Measurements from ENCODE around the gene STMN1.
A peak's percentile ranks its signal among the peaks of the same experiment; 100 is the strongest.

Gene STMN1

GRCh38 chr1:25890239-25891034 is 15.8 kb downstream of the STMN1 start:
- DNase-seq, result no peak

GRCh38 chr1:25889470-25889869 is 16.7 kb downstream of the STMN1 start:
- DNase-seq, result peak; percentile 77

- DNase-seq, result no peak
Measured at GRCh38 chr1:25888426-25888987, 17.7 kb downstream of the STMN1 start.

GRCh38 chr1:25885602-25886001 is 20.6 kb downstream of the STMN1 start:
- DNase-seq, result no peak

- DNase-seq, result no peak
Measured at GRCh38 chr1:25881266-25881665, 25.0 kb downstream of the STMN1 start.

GRCh38 chr1:25880518-25880917 is 25.7 kb downstream of the STMN1 start:
- DNase-seq, result no peak

GRCh38 chr1:25879675-25880074 is 26.5 kb downstream of the STMN1 start:
- no peak for DNase-seq

GRCh38 chr1:25878690-25879089 is 27.5 kb downstream of the STMN1 start:
- DNase-seq, result no peak

- no peak for DNase-seq
Measured at GRCh38 chr1:25877155-25877554, 29.1 kb downstream of the STMN1 start.

- DNase-seq, result no peak
Measured at GRCh38 chr1:25876693-25877077, 29.5 kb downstream of the STMN1 start.

- no peak for DNase-seq
Measured at GRCh38 chr1:25875856-25876692, 30.1 kb downstream of the STMN1 start.

- peak; percentile 39 for DNase-seq
Measured at GRCh38 chr1:25875154-25875855, 30.9 kb downstream of the STMN1 start, which contains the start of gene PAQR7. PAQR7 (minus strand) TSS chr1:25875708; CDS start chr1:25863839, 11,869 bp downstream.

GRCh38 chr1:25874635-25875153 is 31.5 kb downstream of the STMN1 start:
- no peak for DNase-seq

GRCh38 chr1:25874209-25874608 is 32.0 kb downstream of the STMN1 start:
- no peak for DNase-seq

- DNase-seq, result no peak
Measured at GRCh38 chr1:25873120-25873519, 33.1 kb downstream of the STMN1 start.

- DNase-seq, result no peak
Measured at GRCh38 chr1:25872713-25873112, 33.5 kb downstream of the STMN1 start.

- DNase-seq, result no peak
Measured at GRCh38 chr1:25871704-25872494, 34.3 kb downstream of the STMN1 start.

GRCh38 chr1:25871086-25871703 is 35.0 kb downstream of the STMN1 start:
- no peak for DNase-seq

GRCh38 chr1:25870614-25871013 is 35.6 kb downstream of the STMN1 start:
- DNase-seq, result no peak

GRCh38 chr1:25869909-25870606 is 36.2 kb downstream of the STMN1 start:
- DNase-seq, result no peak

Measured in COR-L47 (cell line).